Glutamatergic neuron (in vitro differentiated cells): ENCODE measurements around the gene NR2C2AP. TPM values are rescaled to one million over a fixed set of nuclear protein-coding genes. Genes with fewer than 3 reads are reported as not detected.

ENCODE experiments used
- DNase-seq: peaks from one replicate; pipeline ENCODE4 v3.0.0; 2022
- H3K27ac Mint-ChIP-seq: one replicate; pipeline ENCODE4 v1.8.0; 2020; ENCODE audit warnings: mild to moderate bottlenecking, mixed read lengths, inconsistent platforms; ENCODE audit not compliant: unreplicated experiment
- H3K27me3 Mint-ChIP-seq: one replicate; pipeline ENCODE4 v1.8.0; 2020; ENCODE audit warnings: mild to moderate bottlenecking, moderate library complexity, mixed read lengths, inconsistent platforms; ENCODE audit not compliant: unreplicated experiment
- H3K36me3 Mint-ChIP-seq: one replicate; pipeline ENCODE4 v1.8.0; 2020; ENCODE audit warnings: mild to moderate bottlenecking, mixed read lengths, inconsistent platforms; ENCODE audit not compliant: unreplicated experiment
- H3K4me1 Mint-ChIP-seq: one replicate; pipeline ENCODE4 v1.8.0; 2020; ENCODE audit warnings: mild to moderate bottlenecking, low read depth, mixed read lengths, inconsistent platforms; ENCODE audit not compliant: unreplicated experiment
- H3K4me3 Mint-ChIP-seq: one replicate; pipeline ENCODE4 v1.8.0; 2020; ENCODE audit warnings: mild to moderate bottlenecking, mixed read lengths, inconsistent platforms; ENCODE audit not compliant: unreplicated experiment
- H3K9me3 Mint-ChIP-seq: one replicate; pipeline ENCODE4 v1.8.0; 2020; ENCODE audit warnings: mild to moderate bottlenecking, moderate library complexity, mixed read lengths, inconsistent platforms; ENCODE audit not compliant: unreplicated experiment
- total RNA-seq: library from RNA; stranded (reverse); fragmentation: NEBNext Ultra II Directional; extraction: Animal tissue kit (Norgen Biotek cat#: 25700); gene quantifications from one replicate; pipeline ENCODE4 v1.2.1, GENCODE V29; 2021; ENCODE audit not compliant: unreplicated experiment
- TF ChIP-seq, protein P1 (sequence below): fragments of 200-600 bp; sonication (generic); IDR thresholded peaks from one replicate; pipeline ENCODE4 v1.5.0; 2021; ENCODE audit not compliant: partially characterized antibody, unreplicated experiment

Gene NR2C2AP
- total RNA-seq, 1 donor from 2014 or later = 5.5 TPM

- TF ChIP-seq, protein P1, sequence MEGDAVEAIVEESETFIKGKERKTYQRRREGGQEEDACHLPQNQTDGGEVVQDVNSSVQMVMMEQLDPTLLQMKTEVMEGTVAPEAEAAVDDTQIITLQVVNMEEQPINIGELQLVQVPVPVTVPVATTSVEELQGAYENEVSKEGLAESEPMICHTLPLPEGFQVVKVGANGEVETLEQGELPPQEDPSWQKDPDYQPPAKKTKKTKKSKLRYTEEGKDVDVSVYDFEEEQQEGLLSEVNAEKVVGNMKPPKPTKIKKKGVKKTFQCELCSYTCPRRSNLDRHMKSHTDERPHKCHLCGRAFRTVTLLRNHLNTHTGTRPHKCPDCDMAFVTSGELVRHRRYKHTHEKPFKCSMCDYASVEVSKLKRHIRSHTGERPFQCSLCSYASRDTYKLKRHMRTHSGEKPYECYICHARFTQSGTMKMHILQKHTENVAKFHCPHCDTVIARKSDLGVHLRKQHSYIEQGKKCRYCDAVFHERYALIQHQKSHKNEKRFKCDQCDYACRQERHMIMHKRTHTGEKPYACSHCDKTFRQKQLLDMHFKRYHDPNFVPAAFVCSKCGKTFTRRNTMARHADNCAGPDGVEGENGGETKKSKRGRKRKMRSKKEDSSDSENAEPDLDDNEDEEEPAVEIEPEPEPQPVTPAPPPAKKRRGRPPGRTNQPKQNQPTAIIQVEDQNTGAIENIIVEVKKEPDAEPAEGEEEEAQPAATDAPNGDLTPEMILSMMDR = no peak
- Mint-ChIP-seq H3K27ac (no peak overlapping the region), H3K9me3 (peaks cover 2% of the 10 kb centered on the region), H3K36me3 (peaks cover 4% of the 10 kb centered on the region), H3K27me3 (peaks cover 10% of the 10 kb centered on the region), H3K4me1 (peaks cover 18% of the 10 kb centered on the region), H3K4me3 (peak overlapping the region; percentile 20)
- no peak for DNase-seq
These were observed 13.9 kb upstream of the NR2C2AP start for GRCh38 chr19:19217099-19217498.

GRCh38 chr19:19215792-19216191 lies 12.6 kb upstream of the NR2C2AP start:
- DNase-seq = no peak
- peaks cover 14% of the 10 kb centered on the region for H3K27me3 Mint-ChIP-seq
- peaks cover 5% of the 10 kb centered on the region for H3K9me3 Mint-ChIP-seq
- peaks cover 4% of the 10 kb centered on the region for H3K36me3 Mint-ChIP-seq
- H3K27ac Mint-ChIP-seq = no peak overlapping the region
- peaks cover 19% of the 10 kb centered on the region for H3K4me1 Mint-ChIP-seq
- H3K4me3 Mint-ChIP-seq = peak overlapping the region; percentile 42
- TF ChIP-seq, protein P1 = no peak

DNA sequence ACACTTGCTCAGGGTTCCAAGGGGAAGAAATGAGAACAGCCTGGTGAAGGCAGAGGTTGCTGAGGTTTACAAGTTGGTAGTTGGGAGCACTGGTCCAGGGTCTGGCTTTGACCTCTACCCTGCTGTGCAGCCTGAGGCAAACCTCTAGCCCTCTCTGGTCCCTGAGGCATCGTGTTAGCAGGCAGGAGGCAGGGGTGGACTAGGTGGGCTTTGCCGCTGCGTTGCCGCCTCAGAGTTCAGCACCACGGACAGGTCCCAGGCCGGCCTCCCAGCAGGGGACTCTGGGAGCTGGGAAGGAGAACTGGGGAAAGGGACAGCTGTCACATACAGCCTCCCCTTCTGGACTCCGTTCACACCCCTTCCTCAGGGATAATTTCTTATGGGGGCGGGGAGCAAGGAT lies 11.7 kb upstream of the NR2C2AP start:
- Mint-ChIP-seq H3K27ac (peak overlapping the region; percentile 84), H3K4me1 (peaks cover 22% of the 10 kb centered on the region)

GRCh38 chr19:19214159-19214490 lies 10.9 kb upstream of the NR2C2AP start:
- peak overlapping the region; percentile 84 for H3K27ac Mint-ChIP-seq
- H3K4me1 Mint-ChIP-seq = peaks cover 22% of the 10 kb centered on the region
- peaks cover 5% of the 10 kb centered on the region for H3K9me3 Mint-ChIP-seq
- H3K4me3 Mint-ChIP-seq = peak overlapping the region; percentile 89
- TF ChIP-seq, protein P1 = no peak
- DNase-seq = peak; percentile 77
- peaks cover 4% of the 10 kb centered on the region for H3K36me3 Mint-ChIP-seq
- H3K27me3 Mint-ChIP-seq = peaks cover 16% of the 10 kb centered on the region

More for the DNA sequence above, 11.7 kb upstream of the NR2C2AP start:
- Mint-ChIP-seq H3K36me3 (peaks cover 4% of the 10 kb centered on the region), H3K27me3 (peaks cover 16% of the 10 kb centered on the region), H3K4me3 (peak overlapping the region; percentile 89), H3K9me3 (peaks cover 5% of the 10 kb centered on the region)
- TF ChIP-seq, protein P1 = no peak
- DNase-seq = no peak

DNA sequence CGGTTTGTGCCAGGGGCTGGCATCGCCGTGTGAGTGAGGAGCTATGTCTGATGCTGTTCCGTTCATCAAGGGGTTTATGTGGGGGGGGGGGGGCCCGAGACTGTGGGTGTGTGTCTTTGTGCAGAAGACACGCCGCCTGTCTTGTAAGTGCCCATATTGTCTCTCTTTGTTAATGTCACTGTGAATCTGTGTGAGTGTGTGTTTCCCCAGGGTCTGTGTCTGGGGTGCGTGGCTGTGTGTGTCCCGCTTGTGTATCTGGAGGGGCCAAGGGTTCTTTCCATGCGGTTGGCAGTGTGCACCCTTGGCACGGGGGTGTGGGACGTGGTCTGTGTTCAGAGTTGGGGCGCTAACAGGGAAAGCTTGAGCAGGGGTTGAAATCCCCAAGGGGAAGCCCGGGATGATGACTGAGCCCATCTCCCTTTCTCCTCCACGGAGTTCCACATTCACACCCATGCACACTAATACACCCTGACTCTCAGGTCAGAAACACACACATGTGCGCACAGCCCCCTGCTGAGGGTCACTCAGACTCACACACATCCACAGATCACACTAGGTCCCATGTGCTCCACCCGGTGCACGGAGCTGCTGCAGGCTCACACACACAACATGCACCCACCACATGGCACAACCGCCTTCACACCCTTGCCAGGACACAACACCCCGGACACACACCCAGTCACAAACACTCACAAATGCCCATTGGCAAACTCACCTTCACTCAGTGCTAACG lies 10.4 kb upstream of the NR2C2AP start:
- peaks cover 22% of the 10 kb centered on the region for H3K4me1 Mint-ChIP-seq
- peaks cover 5% of the 10 kb centered on the region for H3K9me3 Mint-ChIP-seq
- peak overlapping the region; percentile 84 for H3K27ac Mint-ChIP-seq
- TF ChIP-seq, protein P1 = no peak
- no peak for DNase-seq
- H3K36me3 Mint-ChIP-seq = peaks cover 4% of the 10 kb centered on the region
- peaks cover 16% of the 10 kb centered on the region for H3K27me3 Mint-ChIP-seq
- H3K4me3 Mint-ChIP-seq = peak overlapping the region; percentile 89
